HEK293 (cell line): ENCODE measurements around the gene PRC1.

Source experiments
- KLF9 ChIP-seq: fragments of 450-650 bp; formaldehyde crosslinking; IDR thresholded peaks from 2 replicates; pipeline ENCODE4 v1.5.1; 2016; ENCODE audit warnings: missing biosample characterization, missing genetic modification characterization, low read depth
- PRDM10 ChIP-seq: fragments of 450-650 bp; formaldehyde crosslinking; IDR thresholded peaks from 2 replicates; pipeline ENCODE4 v1.5.1; 2016; ENCODE audit warnings: missing biosample characterization, missing genetic modification characterization
- SETDB1 ChIP-seq: IDR thresholded peaks from one replicate; pipeline ENCODE4 v1.6.1; 2017; ENCODE audit warnings: mild to moderate bottlenecking, low read length, moderate library complexity, mixed read lengths; ENCODE audit not compliant: insufficient read length
- SP2 ChIP-seq: fragments of 450-650 bp; formaldehyde crosslinking; IDR thresholded peaks from 2 replicates; pipeline ENCODE4 v1.5.1; 2016; ENCODE audit warnings: missing biosample characterization, missing genetic modification characterization
- ZBTB7A ChIP-seq: fragments of 450-650 bp; formaldehyde crosslinking; IDR thresholded peaks from 2 replicates; pipeline ENCODE4 v1.5.1; 2016; ENCODE audit warnings: low read depth, missing biosample characterization, missing genetic modification characterization
- ZFP41 ChIP-seq: fragments of 450-650 bp; formaldehyde crosslinking; IDR thresholded peaks from 2 replicates; pipeline ENCODE4 v1.5.1; 2016; ENCODE audit warnings: missing biosample characterization, missing genetic modification characterization, borderline replicate concordance
- ZFP69B ChIP-seq: fragments of 450-650 bp; formaldehyde crosslinking; IDR thresholded peaks from 2 replicates; pipeline ENCODE4 v1.5.1; 2016; ENCODE audit warnings: missing biosample characterization, missing genetic modification characterization
- ZNF148 ChIP-seq: fragments of 450-650 bp; formaldehyde crosslinking; IDR thresholded peaks from 2 replicates; pipeline ENCODE4 v1.5.0; 2017; ENCODE audit warnings: missing biosample characterization, missing genetic modification characterization, borderline replicate concordance
- ZNF155 ChIP-seq: fragments of 450-650 bp; formaldehyde crosslinking; IDR thresholded peaks from 2 replicates; pipeline ENCODE4 v1.5.1; 2016; ENCODE audit warnings: missing biosample characterization, missing genetic modification characterization
- ZNF16 ChIP-seq: fragments of 450-650 bp; formaldehyde crosslinking; IDR thresholded peaks from 2 replicates; pipeline ENCODE4 v1.5.1; 2016; ENCODE audit warnings: low read depth, missing biosample characterization, missing genetic modification characterization
- ZNF18 ChIP-seq: fragments of 450-650 bp; formaldehyde crosslinking; IDR thresholded peaks from 2 replicates; pipeline ENCODE4 v1.5.1; 2016; ENCODE audit warnings: missing biosample characterization, missing genetic modification characterization
- ZNF2 ChIP-seq: fragments of 450-650 bp; formaldehyde crosslinking; IDR thresholded peaks from 2 replicates; pipeline ENCODE4 v1.5.1; 2016; ENCODE audit warnings: missing biosample characterization, missing genetic modification characterization
- ZNF248 ChIP-seq: fragments of 450-650 bp; formaldehyde crosslinking; IDR thresholded peaks from 2 replicates; pipeline ENCODE4 v1.5.1; 2017; ENCODE audit warnings: missing biosample characterization, missing genetic modification characterization
- ZNF280C ChIP-seq: fragments of 450-650 bp; formaldehyde crosslinking; IDR thresholded peaks from 2 replicates; pipeline ENCODE4 v1.5.1; 2016; ENCODE audit warnings: missing biosample characterization, missing genetic modification characterization
- ZNF350 ChIP-seq: fragments of 450-650 bp; formaldehyde crosslinking; IDR thresholded peaks from 2 replicates; pipeline ENCODE4 v1.5.0; 2017; ENCODE audit warnings: missing biosample characterization, mild to moderate bottlenecking, missing genetic modification characterization
- ZNF571 ChIP-seq: fragments of 450-650 bp; formaldehyde crosslinking; IDR thresholded peaks from 2 replicates; pipeline ENCODE4 v1.5.0; 2017; ENCODE audit warnings: missing biosample characterization, missing genetic modification characterization
- ZNF600 ChIP-seq: fragments of 450-650 bp; formaldehyde crosslinking; IDR thresholded peaks from 2 replicates; pipeline ENCODE4 v1.5.1; 2016; ENCODE audit warnings: missing biosample characterization, missing genetic modification characterization
- ZNF707 ChIP-seq: fragments of 450-650 bp; formaldehyde crosslinking; IDR thresholded peaks from 2 replicates; pipeline ENCODE4 v1.5.1; 2016; ENCODE audit warnings: missing biosample characterization, missing genetic modification characterization
- ZNF747 ChIP-seq: fragments of 450-650 bp; formaldehyde crosslinking; IDR thresholded peaks from 2 replicates; pipeline ENCODE4 v1.5.1; 2016; ENCODE audit warnings: missing biosample characterization, missing genetic modification characterization
- ZNF837 ChIP-seq: fragments of 450-650 bp; formaldehyde crosslinking; IDR thresholded peaks from 2 replicates; pipeline ENCODE4 v1.5.1; 2016; ENCODE audit warnings: missing biosample characterization, missing genetic modification characterization
- ZSCAN16 ChIP-seq: fragments of 450-650 bp; formaldehyde crosslinking; IDR thresholded peaks from 2 replicates; pipeline ENCODE4 v1.5.1; 2016; ENCODE audit warnings: missing biosample characterization, missing genetic modification characterization
- TF ChIP-seq, protein P1 (sequence below): fragments of 450-650 bp; IDR thresholded peaks from 2 replicates; pipeline ENCODE4 v1.5.1; 2018; ENCODE audit warnings: missing biosample characterization, missing genetic modification characterization
- TF ChIP-seq, protein P2 (sequence below): fragments of 450-650 bp; formaldehyde crosslinking; IDR thresholded peaks from 2 replicates; pipeline ENCODE4 v1.5.1; 2017; ENCODE audit warnings: missing biosample characterization, missing genetic modification characterization
- TF ChIP-seq, protein P3 (sequence below): fragments of 450-650 bp; formaldehyde crosslinking; IDR thresholded peaks from 2 replicates; pipeline ENCODE4 v1.5.1; 2016; ENCODE audit warnings: missing biosample characterization, missing genetic modification characterization

The PRC1 gene

DNA sequence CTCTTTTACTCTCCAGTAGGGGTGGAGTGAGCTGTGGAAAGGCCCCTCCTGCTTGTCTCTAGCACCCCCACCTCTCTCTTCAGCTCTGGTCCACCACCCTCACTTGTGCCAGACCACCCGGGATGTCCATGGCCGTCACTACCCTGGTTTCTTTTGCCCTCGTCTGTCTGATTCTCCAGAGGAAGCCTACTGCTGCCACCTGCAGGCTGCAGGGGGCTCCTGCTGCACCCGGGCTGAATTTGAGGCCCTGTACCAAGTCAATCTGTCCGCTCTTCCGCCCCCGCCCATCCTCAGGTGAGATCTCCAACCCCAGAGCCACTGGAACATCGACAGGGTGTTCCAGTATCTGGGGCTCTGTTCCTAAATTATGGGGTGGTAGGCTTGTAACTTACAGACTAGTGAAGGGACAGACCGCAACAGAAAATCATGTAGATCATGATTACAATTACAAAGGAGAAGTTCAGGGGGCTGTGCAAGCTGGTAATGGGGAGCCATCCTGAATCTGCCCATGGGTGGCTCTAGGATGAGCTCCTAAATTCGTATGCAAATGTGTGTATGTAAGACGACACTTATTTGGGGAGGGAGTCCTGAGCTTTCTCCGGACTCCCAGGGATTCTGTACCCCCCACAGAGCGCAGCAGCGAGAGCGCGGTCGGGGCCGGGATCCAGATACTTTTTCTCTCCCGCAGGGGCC lies 59.9 kb downstream of the PRC1 start (continued):
- no peak for TF ChIP-seq ZSCAN16 (tag by site-specific recombination)
- TF ChIP-seq SP2, result no peak
- TF ChIP-seq, protein P1, sequence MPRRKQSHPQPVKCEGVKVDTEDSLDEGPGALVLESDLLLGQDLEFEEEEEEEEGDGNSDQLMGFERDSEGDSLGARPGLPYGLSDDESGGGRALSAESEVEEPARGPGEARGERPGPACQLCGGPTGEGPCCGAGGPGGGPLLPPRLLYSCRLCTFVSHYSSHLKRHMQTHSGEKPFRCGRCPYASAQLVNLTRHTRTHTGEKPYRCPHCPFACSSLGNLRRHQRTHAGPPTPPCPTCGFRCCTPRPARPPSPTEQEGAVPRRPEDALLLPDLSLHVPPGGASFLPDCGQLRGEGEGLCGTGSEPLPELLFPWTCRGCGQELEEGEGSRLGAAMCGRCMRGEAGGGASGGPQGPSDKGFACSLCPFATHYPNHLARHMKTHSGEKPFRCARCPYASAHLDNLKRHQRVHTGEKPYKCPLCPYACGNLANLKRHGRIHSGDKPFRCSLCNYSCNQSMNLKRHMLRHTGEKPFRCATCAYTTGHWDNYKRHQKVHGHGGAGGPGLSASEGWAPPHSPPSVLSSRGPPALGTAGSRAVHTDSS (tag by site-specific recombination), result no peak
- no peak for TF ChIP-seq ZNF747
- peak; percentile 91 for TF ChIP-seq ZNF600 (tag by site-specific recombination)
- TF ChIP-seq ZFP41, result no peak
- TF ChIP-seq ZNF280C (tag by site-specific recombination), result no peak
- no peak for TF ChIP-seq ZNF148 (tag by site-specific recombination)
- no peak for TF ChIP-seq ZNF571 (tag by site-specific recombination)
- peak; percentile 11; the same call in 1 of the 2 replicates for TF ChIP-seq ZFP69B
- TF ChIP-seq ZNF155, result no peak
- TF ChIP-seq ZNF248 (tag by site-specific recombination), result no peak
- TF ChIP-seq PRDM10 (tag by site-specific recombination), result peak; percentile 82
- TF ChIP-seq, protein P2, sequence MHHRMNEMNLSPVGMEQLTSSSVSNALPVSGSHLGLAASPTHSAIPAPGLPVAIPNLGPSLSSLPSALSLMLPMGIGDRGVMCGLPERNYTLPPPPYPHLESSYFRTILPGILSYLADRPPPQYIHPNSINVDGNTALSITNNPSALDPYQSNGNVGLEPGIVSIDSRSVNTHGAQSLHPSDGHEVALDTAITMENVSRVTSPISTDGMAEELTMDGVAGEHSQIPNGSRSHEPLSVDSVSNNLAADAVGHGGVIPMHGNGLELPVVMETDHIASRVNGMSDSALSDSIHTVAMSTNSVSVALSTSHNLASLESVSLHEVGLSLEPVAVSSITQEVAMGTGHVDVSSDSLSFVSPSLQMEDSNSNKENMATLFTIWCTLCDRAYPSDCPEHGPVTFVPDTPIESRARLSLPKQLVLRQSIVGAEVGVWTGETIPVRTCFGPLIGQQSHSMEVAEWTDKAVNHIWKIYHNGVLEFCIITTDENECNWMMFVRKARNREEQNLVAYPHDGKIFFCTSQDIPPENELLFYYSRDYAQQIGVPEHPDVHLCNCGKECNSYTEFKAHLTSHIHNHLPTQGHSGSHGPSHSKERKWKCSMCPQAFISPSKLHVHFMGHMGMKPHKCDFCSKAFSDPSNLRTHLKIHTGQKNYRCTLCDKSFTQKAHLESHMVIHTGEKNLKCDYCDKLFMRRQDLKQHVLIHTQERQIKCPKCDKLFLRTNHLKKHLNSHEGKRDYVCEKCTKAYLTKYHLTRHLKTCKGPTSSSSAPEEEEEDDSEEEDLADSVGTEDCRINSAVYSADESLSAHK (tag by site-specific recombination), result no peak
- TF ChIP-seq ZNF2 (tag by site-specific recombination), result no peak
- no peak for TF ChIP-seq SETDB1
- no peak for TF ChIP-seq ZNF707 (tag by site-specific recombination)
- TF ChIP-seq, protein P3, sequence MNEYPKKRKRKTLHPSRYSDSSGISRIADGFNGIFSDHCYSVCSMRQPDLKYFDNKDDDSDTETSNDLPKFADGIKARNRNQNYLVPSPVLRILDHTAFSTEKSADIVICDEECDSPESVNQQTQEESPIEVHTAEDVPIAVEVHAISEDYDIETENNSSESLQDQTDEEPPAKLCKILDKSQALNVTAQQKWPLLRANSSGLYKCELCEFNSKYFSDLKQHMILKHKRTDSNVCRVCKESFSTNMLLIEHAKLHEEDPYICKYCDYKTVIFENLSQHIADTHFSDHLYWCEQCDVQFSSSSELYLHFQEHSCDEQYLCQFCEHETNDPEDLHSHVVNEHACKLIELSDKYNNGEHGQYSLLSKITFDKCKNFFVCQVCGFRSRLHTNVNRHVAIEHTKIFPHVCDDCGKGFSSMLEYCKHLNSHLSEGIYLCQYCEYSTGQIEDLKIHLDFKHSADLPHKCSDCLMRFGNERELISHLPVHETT (tag by site-specific recombination), result no peak; the same call in 1 of the 2 replicates
- TF ChIP-seq ZNF18 (tag by site-specific recombination), result no peak
- no peak for TF ChIP-seq ZBTB7A (tag by site-specific recombination)
- no peak; the same call in 1 of the 2 replicates for TF ChIP-seq KLF9 (tag by site-specific recombination)
- TF ChIP-seq ZNF350, result no peak
- no peak for TF ChIP-seq ZNF837
- no peak for TF ChIP-seq ZNF16
